ENCODE measurements around the gene CMTM8. TPM values are rescaled to one million over a fixed set of nuclear protein-coding genes. Genes with fewer than 3 reads are reported as not detected.
A peak's percentile ranks its signal among the peaks of the same experiment; 100 is the strongest.

The CMTM8 gene
- total RNA-seq, 1 donor from 2014 or later = 9.0 TPM

- no peak overlapping the region for H3K27ac Mint-ChIP-seq
- DNase-seq (ENCODE audit: extremely low spot score, unreplicated experiment) = no peak
- H3K36me3 Mint-ChIP-seq = peaks cover 4% of the 10 kb centered on the region
- peaks cover 5% of the 10 kb centered on the region for H3K4me1 Mint-ChIP-seq (ENCODE audit: unreplicated experiment)
- TF ChIP-seq, protein P1, sequence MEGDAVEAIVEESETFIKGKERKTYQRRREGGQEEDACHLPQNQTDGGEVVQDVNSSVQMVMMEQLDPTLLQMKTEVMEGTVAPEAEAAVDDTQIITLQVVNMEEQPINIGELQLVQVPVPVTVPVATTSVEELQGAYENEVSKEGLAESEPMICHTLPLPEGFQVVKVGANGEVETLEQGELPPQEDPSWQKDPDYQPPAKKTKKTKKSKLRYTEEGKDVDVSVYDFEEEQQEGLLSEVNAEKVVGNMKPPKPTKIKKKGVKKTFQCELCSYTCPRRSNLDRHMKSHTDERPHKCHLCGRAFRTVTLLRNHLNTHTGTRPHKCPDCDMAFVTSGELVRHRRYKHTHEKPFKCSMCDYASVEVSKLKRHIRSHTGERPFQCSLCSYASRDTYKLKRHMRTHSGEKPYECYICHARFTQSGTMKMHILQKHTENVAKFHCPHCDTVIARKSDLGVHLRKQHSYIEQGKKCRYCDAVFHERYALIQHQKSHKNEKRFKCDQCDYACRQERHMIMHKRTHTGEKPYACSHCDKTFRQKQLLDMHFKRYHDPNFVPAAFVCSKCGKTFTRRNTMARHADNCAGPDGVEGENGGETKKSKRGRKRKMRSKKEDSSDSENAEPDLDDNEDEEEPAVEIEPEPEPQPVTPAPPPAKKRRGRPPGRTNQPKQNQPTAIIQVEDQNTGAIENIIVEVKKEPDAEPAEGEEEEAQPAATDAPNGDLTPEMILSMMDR (conservative IDR thresholded peaks at IDR 0.05) = no peak
- H3K4me3 Mint-ChIP-seq = no peak overlapping the region
- H3K9me3 Mint-ChIP-seq = no peaks in the 10 kb centered on the region
- H3K27me3 Mint-ChIP-seq = no peaks in the 10 kb centered on the region
Observed at GRCh38 chr3:32376115-32376514, 137.6 kb downstream of the CMTM8 start.

- TF ChIP-seq, protein P1 (conservative IDR thresholded peaks at IDR 0.05) = no peak
- Mint-ChIP-seq H3K9me3 (peaks cover 5% of the 10 kb centered on the region), H3K27ac (peak overlapping the region; percentile 42), H3K4me3 (no peak overlapping the region), H3K36me3 (peaks cover 4% of the 10 kb centered on the region), H3K27me3 (peaks cover 3% of the 10 kb centered on the region), H3K4me1 (ENCODE audit: unreplicated experiment) (peaks cover 9% of the 10 kb centered on the region)
- no peak for DNase-seq (ENCODE audit: extremely low spot score, unreplicated experiment)
Observed at GRCh38 chr3:32379831-32380500, 141.5 kb downstream of the CMTM8 start.

DNA sequence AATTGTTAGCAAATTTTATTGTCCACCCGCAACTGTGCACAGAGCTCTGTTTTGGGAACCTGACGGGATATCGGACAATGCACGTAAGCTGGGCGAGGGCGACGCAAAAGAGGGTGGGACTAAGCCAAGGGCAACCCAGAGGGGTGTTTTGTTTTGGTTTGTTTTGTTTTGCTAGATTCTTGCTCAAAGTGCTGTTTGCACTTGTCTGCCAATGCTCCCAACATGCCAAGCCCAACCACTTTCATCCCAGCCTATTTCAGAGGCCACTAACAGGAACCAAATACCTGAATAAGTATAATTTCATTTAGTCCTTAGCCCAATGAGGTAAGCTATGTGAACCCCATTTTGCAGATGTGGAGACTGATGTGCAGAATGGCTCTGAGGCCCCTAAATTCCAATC, 143.4 kb downstream of the CMTM8 start:
- Mint-ChIP-seq H3K9me3 (peaks cover 5% of the 10 kb centered on the region), H3K27me3 (peaks cover 3% of the 10 kb centered on the region), H3K36me3 (no peaks in the 10 kb centered on the region), H3K27ac (no peak overlapping the region), H3K4me3 (no peak overlapping the region), H3K4me1 (ENCODE audit: unreplicated experiment) (peaks cover 17% of the 10 kb centered on the region)
- TF ChIP-seq, protein P1 (conservative IDR thresholded peaks at IDR 0.05) = no peak
- no peak for DNase-seq (ENCODE audit: extremely low spot score, unreplicated experiment)

GRCh38 chr3:32383136-32383711, 144.7 kb downstream of the CMTM8 start:
- TF ChIP-seq, protein P1 (conservative IDR thresholded peaks at IDR 0.05) = no peak
- Mint-ChIP-seq H3K27me3 (peaks cover 3% of the 10 kb centered on the region), H3K9me3 (peaks cover 5% of the 10 kb centered on the region), H3K4me3 (no peak overlapping the region), H3K36me3 (no peaks in the 10 kb centered on the region), H3K27ac (no peak overlapping the region), H3K4me1 (ENCODE audit: unreplicated experiment) (peaks cover 17% of the 10 kb centered on the region)
- no peak for DNase-seq (ENCODE audit: extremely low spot score, unreplicated experiment)

GRCh38 chr3:32384938-32385337, 146.5 kb downstream of the CMTM8 start:
- no peak overlapping the region for H3K4me3 Mint-ChIP-seq
- peak overlapping the region; percentile 27 for H3K27ac Mint-ChIP-seq
- H3K36me3 Mint-ChIP-seq = no peaks in the 10 kb centered on the region
- peaks cover 5% of the 10 kb centered on the region for H3K9me3 Mint-ChIP-seq
- H3K27me3 Mint-ChIP-seq = peaks cover 6% of the 10 kb centered on the region
- H3K4me1 Mint-ChIP-seq (ENCODE audit: unreplicated experiment) = peaks cover 15% of the 10 kb centered on the region
- TF ChIP-seq, protein P1 (conservative IDR thresholded peaks at IDR 0.05) = no peak
- no peak for DNase-seq (ENCODE audit: extremely low spot score, unreplicated experiment)
